GM23338 (cell line): Measurements from ENCODE around the gene FAXDC2. TPM values are rescaled to one million over a fixed set of nuclear protein-coding genes. Genes with fewer than 3 reads are reported as not detected.

Experiments
- ATAC-seq: fragments of 200-7000 bp; cut with Tn5 transposase; 3 replicates; pipeline ENCODE4 v1.9.1; 2020
- DNase-seq: peaks from one replicate; pipeline ENCODE4 v3.0.0-alpha.2; 2015; ENCODE audit warnings: low spot score
- H2AFZ ChIP-seq: fragments of 200-600 bp; sonication (generic); 2 replicates; pipeline ENCODE4 v1.8.0; 2016; ENCODE audit warnings: antibody characterized with exemption, mild to moderate bottlenecking, moderate library complexity
- H3F3A ChIP-seq: fragments of 200-600 bp; sonication (generic); replicated peaks from 2 replicates; pipeline ENCODE4 v1.8.0; 2017; ENCODE audit warnings: antibody characterized with exemption, mixed run types, low read depth
- H3K27ac ChIP-seq: fragments of 200-600 bp; sonication (generic); 2 replicates; pipeline ENCODE4 v1.6.1; 2016; ENCODE audit warnings: low read depth
- H3K27me3 ChIP-seq: fragments of 200-600 bp; sonication (generic); 2 replicates; pipeline ENCODE4 v1.8.0; 2016; ENCODE audit warnings: mild to moderate bottlenecking, mixed run types, moderate library complexity; ENCODE audit not compliant: insufficient read depth
- H3K36me3 ChIP-seq: fragments of 200-600 bp; sonication (generic); 2 replicates; pipeline ENCODE4 v1.8.0; 2016; ENCODE audit warnings: mild to moderate bottlenecking; ENCODE audit not compliant: insufficient read depth
- H3K4me1 ChIP-seq: fragments of 200-600 bp; sonication (generic); 2 replicates; pipeline ENCODE4 v1.8.0; 2016; ENCODE audit warnings: mild to moderate bottlenecking, moderate library complexity; ENCODE audit not compliant: insufficient read depth
- H3K4me2 ChIP-seq: fragments of 200-600 bp; sonication (generic); 2 replicates; pipeline ENCODE4 v1.7.1; 2017; ENCODE audit warnings: mixed run types
- H3K4me3 ChIP-seq: fragments of 200-600 bp; sonication (generic); 2 replicates; pipeline ENCODE4 v1.6.1; 2016; ENCODE audit warnings: mixed run types
- H3K79me2 ChIP-seq: fragments of 200-600 bp; sonication (generic); replicated peaks from 2 replicates; pipeline ENCODE4 v1.8.0; 2017; ENCODE audit warnings: mild to moderate bottlenecking; ENCODE audit not compliant: insufficient read depth
- H3K9me2 ChIP-seq: fragments of 200-600 bp; sonication (generic); 2 replicates; pipeline ENCODE4 v1.8.0; 2017; ENCODE audit not compliant: insufficient read depth
- H4K20me1 ChIP-seq: fragments of 200-600 bp; sonication (generic); replicated peaks from 2 replicates; pipeline ENCODE4 v1.8.0; 2017; ENCODE audit warnings: mild to moderate bottlenecking; ENCODE audit not compliant: insufficient read depth
- H3K27ac Mint-ChIP-seq: 2 replicates; pipeline ENCODE4 v1.8.0; 2020; ENCODE audit warnings: inconsistent platforms, mild to moderate bottlenecking, moderate library complexity, mixed read lengths
- H3K27me3 Mint-ChIP-seq: 3 replicates; pipeline ENCODE4 v1.8.0; 2022; ENCODE audit warnings: low read depth, mild to moderate bottlenecking, moderate library complexity, mixed read lengths, inconsistent platforms; ENCODE audit not compliant: insufficient read depth, poor library complexity
- H3K36me3 Mint-ChIP-seq: 3 replicates; pipeline ENCODE4 v1.8.0; 2021; ENCODE audit warnings: low read depth, mild to moderate bottlenecking, inconsistent platforms, moderate library complexity, mixed read lengths
- H3K4me1 Mint-ChIP-seq: 3 replicates; pipeline ENCODE4 v1.8.0; 2020; ENCODE audit warnings: mild to moderate bottlenecking, inconsistent platforms, mixed read lengths
- H3K4me3 Mint-ChIP-seq: 3 replicates; pipeline ENCODE4 v1.8.0; 2021; ENCODE audit warnings: moderate library complexity, mild to moderate bottlenecking, inconsistent platforms, mixed read lengths
- H3K9me3 Mint-ChIP-seq: 3 replicates; pipeline ENCODE4 v1.8.0; 2020; ENCODE audit warnings: moderate library complexity, mild to moderate bottlenecking, inconsistent platforms, mixed read lengths
- CREB1 ChIP-seq: fragments of 250-450 bp; sonication (Bioruptor Pico); IDR thresholded peaks from 2 replicates; pipeline ENCODE4 v1.5.0; 2020; ENCODE audit warnings: low read depth, mild to moderate bottlenecking, moderate library complexity
- EZH2 ChIP-seq: fragments of 200-600 bp; sonication (generic); IDR thresholded peaks from one replicate; pipeline ENCODE4 v1.8.0; 2017; ENCODE audit warnings: antibody characterized with exemption, mild to moderate bottlenecking, low read depth; ENCODE audit not compliant: unreplicated experiment
- EZH2phosphoT487 ChIP-seq: fragments of 200-600 bp; sonication (generic); IDR thresholded peaks from one replicate; pipeline ENCODE4 v1.8.1; 2018; ENCODE audit warnings: antibody characterized with exemption; ENCODE audit not compliant: unreplicated experiment
- JUNB ChIP-seq: IDR thresholded peaks from one replicate; pipeline ENCODE4 v1.6.1; 2016; ENCODE audit warnings: antibody characterized with exemption; ENCODE audit not compliant: unreplicated experiment
- NANOG ChIP-seq: IDR thresholded peaks from 2 replicates; pipeline ENCODE4 v1.6.1; 2016; ENCODE audit warnings: antibody characterized with exemption, borderline replicate concordance
- POLR2AphosphoS5 ChIP-seq: IDR thresholded peaks from 2 replicates; pipeline ENCODE4 v1.6.1; 2016; ENCODE audit warnings: antibody characterized with exemption, low read depth
- STAT1 ChIP-seq: IDR thresholded peaks from one replicate; pipeline ENCODE4 v1.6.1; 2016; ENCODE audit warnings: antibody characterized with exemption; ENCODE audit not compliant: unreplicated experiment
- ZNF114 ChIP-seq: fragments of 250-450 bp; sonication (Bioruptor Pico); IDR thresholded peaks from 2 replicates; pipeline ENCODE4 v1.5.0; 2020; ENCODE audit warnings: mild to moderate bottlenecking, moderate library complexity
- ZNF331 ChIP-seq: fragments of 250-450 bp; sonication (Bioruptor Pico); IDR thresholded peaks from 2 replicates; pipeline ENCODE4 v1.5.0; 2020; ENCODE audit warnings: low read depth, mild to moderate bottlenecking, moderate library complexity
- polyA plus RNA-seq: library from polyadenylated mRNA; unstranded; fragments of >200 nt; fragmentation: Nextera tagmentation; extraction: Ambion mirVana; gene quantifications from 2 replicates; pipeline ENCODE4 v1.2.1, GENCODE V29; 2016
- total RNA-seq: library from RNA; depleted of rRNA; stranded (reverse); fragments of >200 nt; shearing (Covaris generic); gene quantifications from 2 replicates; pipeline ENCODE4 v1.2.3, GENCODE V29; 2014
- TF ChIP-seq, protein P1 (sequence below): fragments of 250-450 bp; sonication (Bioruptor Pico); IDR thresholded peaks from 2 replicates; pipeline ENCODE4 v1.5.0; 2020; ENCODE audit warnings: mild to moderate bottlenecking, moderate library complexity
- TF ChIP-seq, protein P2 (sequence below): IDR thresholded peaks from one replicate; pipeline ENCODE4 v1.6.1; 2018; ENCODE audit warnings: antibody characterized with exemption; ENCODE audit not compliant: unreplicated experiment
- TF ChIP-seq, protein P3 (sequence below), 2 experiments: fragments of 200-600 bp in 1 of 2; sonication (generic) in 1 of 2; conservative IDR thresholded peaks; 2 replicates each; pipeline versions ENCODE4 v1.5.1 to v1.6.1; 2016 to 2017; ENCODE audit warnings: antibody characterized with exemption in 2 of 2, low read depth in 2 of 2, mild to moderate bottlenecking in 2 of 2, moderate library complexity in 1 of 2
- TF ChIP-seq, protein P4 (sequence below): IDR thresholded peaks from 2 replicates; pipeline ENCODE4 v1.6.1; 2016; ENCODE audit warnings: antibody characterized with exemption

The FAXDC2 gene
- total and polyA plus RNA-seq, 2 experiments from 2014 or later = 4.0 to 4.6 TPM

DNA sequence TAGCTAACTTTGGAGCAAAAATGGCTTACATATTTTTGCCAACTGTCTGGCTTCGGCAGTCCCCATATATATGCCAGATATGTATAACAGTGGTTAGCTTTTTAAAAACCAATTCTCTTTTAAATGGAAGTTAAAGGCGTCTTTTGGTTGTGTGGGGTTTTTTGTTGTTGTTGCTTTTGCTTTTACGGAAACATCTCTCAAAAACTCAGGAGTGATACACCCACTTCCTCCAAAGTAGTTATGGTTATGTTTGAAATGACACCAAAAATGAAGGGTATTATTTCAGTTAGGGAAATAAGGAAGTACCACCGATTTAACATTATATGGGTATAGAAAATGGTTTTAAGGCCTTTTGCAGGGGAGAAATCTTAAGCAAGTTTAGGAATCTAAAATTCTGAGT is 10.4 kb upstream of the FAXDC2 start (continued):
- no peak for TF ChIP-seq ZNF331 (CRISPR knock-in tag)

DNA sequence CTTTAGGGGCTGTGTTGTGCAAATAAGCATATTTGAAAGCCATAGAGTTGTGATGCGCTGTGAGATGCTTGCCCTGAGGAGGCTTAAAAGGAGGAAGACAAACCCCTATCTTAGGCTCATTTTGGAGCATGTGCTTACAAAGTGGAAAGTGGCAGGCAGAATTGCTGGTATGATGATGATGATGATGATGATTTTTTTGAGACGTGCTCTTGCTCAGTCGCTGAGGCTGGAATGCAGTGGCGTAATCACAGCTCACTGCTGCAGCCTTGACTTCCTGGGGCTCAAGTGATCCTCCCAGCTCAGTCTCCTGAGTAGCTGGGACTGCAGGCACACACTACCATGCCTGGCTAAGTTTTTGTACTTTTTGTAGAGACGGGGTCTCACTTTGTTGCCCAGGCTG is 9.7 kb upstream of the FAXDC2 start:
- H3K27ac Mint-ChIP-seq = no peak overlapping the region
- ATAC-seq = no peak
- peaks cover 27% of the 10 kb centered on the region for H3K36me3 Mint-ChIP-seq
- peaks cover 24% of the 10 kb centered on the region for H3K4me1 ChIP-seq
- H3K4me1 Mint-ChIP-seq = peaks cover 26% of the 10 kb centered on the region
- H3K4me2 ChIP-seq = peak overlapping the region; percentile 93
- no peaks in the 10 kb centered on the region for H3K27me3 ChIP-seq
- H4K20me1 ChIP-seq = peaks cover 22% of the 10 kb centered on the region; the same call in 1 of the 2 replicates
- TF ChIP-seq NANOG = no peak
- TF ChIP-seq EZH2phosphoT487 = no peak
- no peak for TF ChIP-seq ZNF114 (CRISPR knock-in tag)
- TF ChIP-seq, protein P1, sequence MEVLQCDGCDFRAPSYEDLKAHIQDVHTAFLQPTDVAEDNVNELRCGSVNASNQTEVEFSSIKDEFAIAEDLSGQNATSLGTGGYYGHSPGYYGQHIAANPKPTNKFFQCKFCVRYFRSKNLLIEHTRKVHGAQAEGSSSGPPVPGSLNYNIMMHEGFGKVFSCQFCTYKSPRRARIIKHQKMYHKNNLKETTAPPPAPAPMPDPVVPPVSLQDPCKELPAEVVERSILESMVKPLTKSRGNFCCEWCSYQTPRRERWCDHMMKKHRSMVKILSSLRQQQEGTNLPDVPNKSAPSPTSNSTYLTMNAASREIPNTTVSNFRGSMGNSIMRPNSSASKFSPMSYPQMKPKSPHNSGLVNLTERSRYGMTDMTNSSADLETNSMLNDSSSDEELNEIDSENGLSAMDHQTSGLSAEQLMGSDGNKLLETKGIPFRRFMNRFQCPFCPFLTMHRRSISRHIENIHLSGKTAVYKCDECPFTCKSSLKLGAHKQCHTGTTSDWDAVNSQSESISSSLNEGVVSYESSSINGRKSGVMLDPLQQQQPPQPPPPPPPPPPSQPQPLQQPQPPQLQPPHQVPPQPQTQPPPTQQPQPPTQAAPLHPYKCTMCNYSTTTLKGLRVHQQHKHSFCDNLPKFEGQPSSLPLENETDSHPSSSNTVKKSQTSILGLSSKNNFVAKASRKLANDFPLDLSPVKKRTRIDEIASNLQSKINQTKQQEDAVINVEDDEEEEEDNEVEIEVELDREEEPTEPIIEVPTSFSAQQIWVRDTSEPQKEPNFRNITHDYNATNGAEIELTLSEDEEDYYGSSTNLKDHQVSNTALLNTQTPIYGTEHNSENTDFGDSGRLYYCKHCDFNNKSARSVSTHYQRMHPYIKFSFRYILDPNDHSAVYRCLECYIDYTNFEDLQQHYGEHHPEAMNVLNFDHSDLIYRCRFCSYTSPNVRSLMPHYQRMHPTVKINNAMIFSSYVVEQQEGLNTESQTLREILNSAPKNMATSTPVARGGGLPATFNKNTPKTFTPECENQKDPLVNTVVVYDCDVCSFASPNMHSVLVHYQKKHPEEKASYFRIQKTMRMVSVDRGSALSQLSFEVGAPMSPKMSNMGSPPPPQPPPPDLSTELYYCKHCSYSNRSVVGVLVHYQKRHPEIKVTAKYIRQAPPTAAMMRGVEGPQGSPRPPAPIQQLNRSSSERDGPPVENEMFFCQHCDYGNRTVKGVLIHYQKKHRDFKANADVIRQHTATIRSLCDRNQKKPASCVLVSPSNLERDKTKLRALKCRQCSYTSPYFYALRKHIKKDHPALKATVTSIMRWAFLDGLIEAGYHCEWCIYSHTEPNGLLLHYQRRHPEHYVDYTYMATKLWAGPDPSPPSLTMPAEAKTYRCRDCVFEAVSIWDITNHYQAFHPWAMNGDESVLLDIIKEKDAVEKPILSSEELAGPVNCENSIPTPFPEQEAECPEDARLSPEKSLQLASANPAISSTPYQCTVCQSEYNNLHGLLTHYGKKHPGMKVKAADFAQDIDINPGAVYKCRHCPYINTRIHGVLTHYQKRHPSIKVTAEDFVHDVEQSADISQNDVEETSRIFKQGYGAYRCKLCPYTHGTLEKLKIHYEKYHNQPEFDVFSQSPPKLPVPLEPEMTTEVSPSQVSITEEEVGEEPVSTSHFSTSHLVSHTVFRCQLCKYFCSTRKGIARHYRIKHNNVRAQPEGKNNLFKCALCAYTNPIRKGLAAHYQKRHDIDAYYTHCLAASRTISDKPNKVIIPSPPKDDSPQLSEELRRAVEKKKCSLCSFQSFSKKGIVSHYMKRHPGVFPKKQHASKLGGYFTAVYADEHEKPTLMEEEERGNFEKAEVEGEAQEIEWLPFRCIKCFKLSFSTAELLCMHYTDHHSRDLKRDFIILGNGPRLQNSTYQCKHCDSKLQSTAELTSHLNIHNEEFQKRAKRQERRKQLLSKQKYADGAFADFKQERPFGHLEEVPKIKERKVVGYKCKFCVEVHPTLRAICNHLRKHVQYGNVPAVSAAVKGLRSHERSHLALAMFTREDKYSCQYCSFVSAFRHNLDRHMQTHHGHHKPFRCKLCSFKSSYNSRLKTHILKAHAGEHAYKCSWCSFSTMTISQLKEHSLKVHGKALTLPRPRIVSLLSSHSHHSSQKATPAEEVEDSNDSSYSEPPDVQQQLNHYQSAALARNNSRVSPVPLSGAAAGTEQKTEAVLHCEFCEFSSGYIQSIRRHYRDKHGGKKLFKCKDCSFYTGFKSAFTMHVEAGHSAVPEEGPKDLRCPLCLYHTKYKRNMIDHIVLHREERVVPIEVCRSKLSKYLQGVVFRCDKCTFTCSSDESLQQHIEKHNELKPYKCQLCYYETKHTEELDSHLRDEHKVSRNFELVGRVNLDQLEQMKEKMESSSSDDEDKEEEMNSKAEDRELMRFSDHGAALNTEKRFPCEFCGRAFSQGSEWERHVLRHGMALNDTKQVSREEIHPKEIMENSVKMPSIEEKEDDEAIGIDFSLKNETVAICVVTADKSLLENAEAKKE = no peak
- no peak for TF ChIP-seq ZNF331 (CRISPR knock-in tag)
- no peak for TF ChIP-seq JUNB
- TF ChIP-seq, protein P2, sequence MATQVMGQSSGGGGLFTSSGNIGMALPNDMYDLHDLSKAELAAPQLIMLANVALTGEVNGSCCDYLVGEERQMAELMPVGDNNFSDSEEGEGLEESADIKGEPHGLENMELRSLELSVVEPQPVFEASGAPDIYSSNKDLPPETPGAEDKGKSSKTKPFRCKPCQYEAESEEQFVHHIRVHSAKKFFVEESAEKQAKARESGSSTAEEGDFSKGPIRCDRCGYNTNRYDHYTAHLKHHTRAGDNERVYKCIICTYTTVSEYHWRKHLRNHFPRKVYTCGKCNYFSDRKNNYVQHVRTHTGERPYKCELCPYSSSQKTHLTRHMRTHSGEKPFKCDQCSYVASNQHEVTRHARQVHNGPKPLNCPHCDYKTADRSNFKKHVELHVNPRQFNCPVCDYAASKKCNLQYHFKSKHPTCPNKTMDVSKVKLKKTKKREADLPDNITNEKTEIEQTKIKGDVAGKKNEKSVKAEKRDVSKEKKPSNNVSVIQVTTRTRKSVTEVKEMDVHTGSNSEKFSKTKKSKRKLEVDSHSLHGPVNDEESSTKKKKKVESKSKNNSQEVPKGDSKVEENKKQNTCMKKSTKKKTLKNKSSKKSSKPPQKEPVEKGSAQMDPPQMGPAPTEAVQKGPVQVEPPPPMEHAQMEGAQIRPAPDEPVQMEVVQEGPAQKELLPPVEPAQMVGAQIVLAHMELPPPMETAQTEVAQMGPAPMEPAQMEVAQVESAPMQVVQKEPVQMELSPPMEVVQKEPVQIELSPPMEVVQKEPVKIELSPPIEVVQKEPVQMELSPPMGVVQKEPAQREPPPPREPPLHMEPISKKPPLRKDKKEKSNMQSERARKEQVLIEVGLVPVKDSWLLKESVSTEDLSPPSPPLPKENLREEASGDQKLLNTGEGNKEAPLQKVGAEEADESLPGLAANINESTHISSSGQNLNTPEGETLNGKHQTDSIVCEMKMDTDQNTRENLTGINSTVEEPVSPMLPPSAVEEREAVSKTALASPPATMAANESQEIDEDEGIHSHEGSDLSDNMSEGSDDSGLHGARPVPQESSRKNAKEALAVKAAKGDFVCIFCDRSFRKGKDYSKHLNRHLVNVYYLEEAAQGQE = no peak
- TF ChIP-seq, protein P3, sequence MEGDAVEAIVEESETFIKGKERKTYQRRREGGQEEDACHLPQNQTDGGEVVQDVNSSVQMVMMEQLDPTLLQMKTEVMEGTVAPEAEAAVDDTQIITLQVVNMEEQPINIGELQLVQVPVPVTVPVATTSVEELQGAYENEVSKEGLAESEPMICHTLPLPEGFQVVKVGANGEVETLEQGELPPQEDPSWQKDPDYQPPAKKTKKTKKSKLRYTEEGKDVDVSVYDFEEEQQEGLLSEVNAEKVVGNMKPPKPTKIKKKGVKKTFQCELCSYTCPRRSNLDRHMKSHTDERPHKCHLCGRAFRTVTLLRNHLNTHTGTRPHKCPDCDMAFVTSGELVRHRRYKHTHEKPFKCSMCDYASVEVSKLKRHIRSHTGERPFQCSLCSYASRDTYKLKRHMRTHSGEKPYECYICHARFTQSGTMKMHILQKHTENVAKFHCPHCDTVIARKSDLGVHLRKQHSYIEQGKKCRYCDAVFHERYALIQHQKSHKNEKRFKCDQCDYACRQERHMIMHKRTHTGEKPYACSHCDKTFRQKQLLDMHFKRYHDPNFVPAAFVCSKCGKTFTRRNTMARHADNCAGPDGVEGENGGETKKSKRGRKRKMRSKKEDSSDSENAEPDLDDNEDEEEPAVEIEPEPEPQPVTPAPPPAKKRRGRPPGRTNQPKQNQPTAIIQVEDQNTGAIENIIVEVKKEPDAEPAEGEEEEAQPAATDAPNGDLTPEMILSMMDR (conservative IDR thresholded peaks at IDR 0.05; ENCODE audit: low read depth in 2 of 2) = no peak
- TF ChIP-seq EZH2 = no peak
- TF ChIP-seq, protein P4, sequence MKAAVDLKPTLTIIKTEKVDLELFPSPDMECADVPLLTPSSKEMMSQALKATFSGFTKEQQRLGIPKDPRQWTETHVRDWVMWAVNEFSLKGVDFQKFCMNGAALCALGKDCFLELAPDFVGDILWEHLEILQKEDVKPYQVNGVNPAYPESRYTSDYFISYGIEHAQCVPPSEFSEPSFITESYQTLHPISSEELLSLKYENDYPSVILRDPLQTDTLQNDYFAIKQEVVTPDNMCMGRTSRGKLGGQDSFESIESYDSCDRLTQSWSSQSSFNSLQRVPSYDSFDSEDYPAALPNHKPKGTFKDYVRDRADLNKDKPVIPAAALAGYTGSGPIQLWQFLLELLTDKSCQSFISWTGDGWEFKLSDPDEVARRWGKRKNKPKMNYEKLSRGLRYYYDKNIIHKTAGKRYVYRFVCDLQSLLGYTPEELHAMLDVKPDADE = no peak
- TF ChIP-seq CREB1 (CRISPR knock-in tag) = no peak
- no peak for TF ChIP-seq POLR2AphosphoS5
- no peak for TF ChIP-seq STAT1
- H2AFZ ChIP-seq = no peak overlapping the region
- peaks cover 63% of the 10 kb centered on the region for H3K79me2 ChIP-seq
- H3K27me3 Mint-ChIP-seq = peaks cover 16% of the 10 kb centered on the region
- peaks cover 13% of the 10 kb centered on the region; the same call in 1 of the 2 replicates for H3F3A ChIP-seq
- H3K36me3 ChIP-seq = peaks cover 11% of the 10 kb centered on the region; the same call in 1 of the 2 replicates
- H3K27ac ChIP-seq = 0 out of 2 replicates have a peak overlapping the region, but pooled peaks have one; percentile 99
- H3K9me2 ChIP-seq = no peaks in the 10 kb centered on the region
- peak overlapping the region; percentile 93 for H3K4me3 ChIP-seq
- peak overlapping the region; percentile 91 for H3K4me3 Mint-ChIP-seq
- peak; percentile 26 for DNase-seq
- H3K9me3 Mint-ChIP-seq = no peaks in the 10 kb centered on the region
